Fibroblast of lung (primary cell): ENCODE data around the gene HOXD4.

ENCODE experiments used
- CTCF ChIP-seq, 2 donors: IDR thresholded peaks in 1 of 2; conservative IDR thresholded peaks in 1 of 2; 1 replicate in 1 of 2; 2 replicates in 1 of 2; pipeline ENCODE4 v1.5.1; 2011 to 2012; ENCODE audit warnings: low read length in 2 of 2, control low read depth in 1 of 2, inconsistent platforms in 1 of 2, low read depth in 1 of 2, mild to moderate bottlenecking in 1 of 2
- EZH2 ChIP-seq: IDR thresholded peaks from 2 replicates; pipeline ENCODE4 v1.5.1; 2012; ENCODE audit warnings: low read length, control low read depth, mild to moderate bottlenecking; ENCODE audit errors: missing control alignments

- no peak for TF ChIP-seq CTCF (conservative IDR thresholded peaks at IDR 0.05 in 1 of 2, IDR thresholded peaks at IDR 0.05 in 1 of 2; ENCODE audit: low read depth in 1 of 2, low read length in 2 of 2)
- TF ChIP-seq EZH2: peak; percentile 89
Observed at GRCh38 chr2:176138923-176139660, 12.3 kb upstream of the HOXD4 start.
